HG02571 (cell line): ENCODE results near the gene NFIB.

Experiments used
- ATAC-seq: cut with Tn5 transposase; IDR thresholded peaks from one replicate; pipeline ENCODE4 v1.9.1; 2021; ENCODE audit warnings: mild to moderate bottlenecking, moderate library complexity; ENCODE audit not compliant: unreplicated experiment

NFIB gene

GRCh38 chr9:14127656-14128055, 186.3 kb downstream of the NFIB start:
- ATAC-seq = no peak

- no peak for ATAC-seq
Observed at GRCh38 chr9:14119694-14120514, 194.0 kb downstream of the NFIB start.

GRCh38 chr9:14112226-14112625, 201.7 kb downstream of the NFIB start:
- ATAC-seq = no peak

GRCh38 chr9:14111696-14112095, 202.2 kb downstream of the NFIB start:
- ATAC-seq = no peak

- ATAC-seq = no peak
Observed at GRCh38 chr9:14107977-14108376, 206.0 kb downstream of the NFIB start.

GRCh38 chr9:14107495-14107894, 206.4 kb downstream of the NFIB start:
- ATAC-seq = no peak

- ATAC-seq = no peak
Observed at GRCh38 chr9:14106699-14107098, 207.2 kb downstream of the NFIB start.

GRCh38 chr9:14104496-14104895, 209.4 kb downstream of the NFIB start:
- ATAC-seq = no peak

GRCh38 chr9:14103115-14103514, 210.8 kb downstream of the NFIB start:
- no peak for ATAC-seq

GRCh38 chr9:14099737-14100136, 214.2 kb downstream of the NFIB start:
- ATAC-seq = no peak

- ATAC-seq = no peak
Observed at GRCh38 chr9:14098486-14099180, 215.3 kb downstream of the NFIB start.

- ATAC-seq = no peak
Observed at GRCh38 chr9:14097666-14098415, 216.1 kb downstream of the NFIB start.

GRCh38 chr9:14097215-14097614, 216.7 kb downstream of the NFIB start:
- ATAC-seq = no peak

- no peak for ATAC-seq
Observed at GRCh38 chr9:14096258-14096922, 217.6 kb downstream of the NFIB start.

GRCh38 chr9:14095277-14095676, 218.7 kb downstream of the NFIB start:
- ATAC-seq = no peak

- ATAC-seq = no peak
Observed at GRCh38 chr9:14094491-14094890, 219.4 kb downstream of the NFIB start.

GRCh38 chr9:14092344-14092743, 221.6 kb downstream of the NFIB start:
- ATAC-seq = no peak

GRCh38 chr9:14089051-14089803, 224.7 kb downstream of the NFIB start:
- ATAC-seq = no peak

- no peak for ATAC-seq
Observed at GRCh38 chr9:14087576-14087975, 226.4 kb downstream of the NFIB start.

GRCh38 chr9:14086495-14086894, 227.4 kb downstream of the NFIB start:
- ATAC-seq = no peak
